NCI-H526 (cell line): Measurements from ENCODE around the gene CLIP3.
A peak's percentile ranks its signal among the peaks of the same experiment; 100 is the strongest.

Experiments
- DNase-seq, 2 experiments: peaks; one replicate each; lab custom pipeline; 2025; lab: John Stamatoyannopoulos, UW

CLIP3 gene

DNA sequence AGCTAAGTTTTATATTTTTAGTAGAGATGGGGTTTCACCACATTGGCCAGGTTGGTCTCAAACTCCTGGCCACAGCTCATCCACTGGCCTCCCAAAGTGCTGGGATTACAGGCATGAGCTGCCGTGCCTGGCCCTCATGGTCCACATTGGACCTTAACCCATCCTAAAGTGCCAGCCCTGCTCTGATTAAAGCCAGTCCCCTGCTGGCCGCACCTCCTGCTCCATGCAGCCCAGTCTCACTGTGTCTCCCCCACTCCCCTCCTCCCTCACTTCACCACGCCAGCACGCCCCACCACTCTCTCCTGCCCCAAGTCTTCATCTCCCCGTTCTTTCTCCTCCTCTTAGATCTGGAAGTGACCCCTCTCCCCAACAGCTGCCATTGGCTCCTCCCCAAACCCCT is 54.4 kb downstream of the CLIP3 start:
- no peak for DNase-seq

DNA sequence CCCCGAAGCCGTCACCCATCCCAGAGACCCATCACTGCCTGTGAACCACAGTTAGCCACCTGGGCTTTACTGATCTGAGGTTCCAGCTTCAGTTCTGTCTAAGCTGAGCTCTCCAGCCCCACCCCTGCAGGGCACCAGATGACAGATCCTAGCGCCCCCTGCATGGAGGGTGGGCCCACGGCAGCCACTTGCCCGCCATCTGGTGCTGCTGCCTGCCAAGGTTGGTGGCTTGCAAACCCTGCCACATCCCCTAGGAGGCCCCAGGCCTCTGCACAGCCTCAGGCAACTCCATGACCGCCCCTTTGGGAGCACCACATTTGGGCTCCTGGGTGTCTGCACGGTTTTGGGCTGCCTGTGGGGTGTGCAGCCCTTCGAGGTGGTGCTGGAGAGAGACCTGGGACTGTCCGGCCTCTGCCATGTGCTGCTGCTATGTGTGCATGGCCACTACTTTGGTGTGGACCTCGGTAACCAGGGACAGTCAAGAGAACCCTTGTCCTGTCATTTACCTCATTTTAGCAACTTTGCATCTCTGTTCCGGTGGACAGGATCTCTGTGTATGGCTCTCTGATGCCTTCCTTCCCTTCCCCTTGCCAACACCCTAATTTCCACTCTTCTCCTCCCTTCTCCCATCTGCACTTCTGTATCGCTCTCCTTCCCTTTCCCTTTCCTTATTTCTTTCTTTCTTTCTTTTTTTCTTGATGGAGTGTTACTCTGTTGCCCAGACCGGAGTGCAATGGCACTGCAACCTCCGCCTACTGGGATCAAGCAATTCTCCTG is 55.0 kb downstream of the CLIP3 start:
- peak; percentile 30 to 69 for DNase-seq

DNA sequence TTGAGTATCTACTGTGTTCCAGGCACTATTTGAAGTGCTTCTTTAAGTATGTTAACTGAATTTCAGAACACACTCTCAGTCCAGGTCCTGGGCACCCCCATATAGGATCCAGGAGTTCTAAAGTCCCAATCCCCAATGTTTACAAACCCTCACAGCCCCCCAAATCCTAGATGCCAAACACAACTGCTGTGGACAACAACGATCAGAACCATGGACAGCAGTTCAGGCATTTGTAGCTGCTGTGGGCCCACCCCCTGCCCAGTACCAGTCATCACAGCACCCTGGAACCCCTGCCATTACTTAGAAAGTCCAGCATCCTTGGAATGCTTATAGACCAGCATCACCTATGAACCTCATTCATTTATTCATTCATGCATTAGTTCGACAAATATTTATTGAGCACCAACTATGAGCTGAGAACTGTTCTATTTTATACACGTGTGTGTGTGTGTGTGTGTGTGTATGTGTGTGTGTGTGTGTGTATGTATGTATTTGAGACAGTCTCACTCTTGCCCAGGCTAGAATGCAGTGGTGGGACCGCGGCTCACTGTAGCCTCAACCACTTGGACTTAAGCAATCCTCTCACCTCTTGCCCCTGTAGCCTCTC is 57.0 kb downstream of the CLIP3 start:
- no peak for DNase-seq

DNA sequence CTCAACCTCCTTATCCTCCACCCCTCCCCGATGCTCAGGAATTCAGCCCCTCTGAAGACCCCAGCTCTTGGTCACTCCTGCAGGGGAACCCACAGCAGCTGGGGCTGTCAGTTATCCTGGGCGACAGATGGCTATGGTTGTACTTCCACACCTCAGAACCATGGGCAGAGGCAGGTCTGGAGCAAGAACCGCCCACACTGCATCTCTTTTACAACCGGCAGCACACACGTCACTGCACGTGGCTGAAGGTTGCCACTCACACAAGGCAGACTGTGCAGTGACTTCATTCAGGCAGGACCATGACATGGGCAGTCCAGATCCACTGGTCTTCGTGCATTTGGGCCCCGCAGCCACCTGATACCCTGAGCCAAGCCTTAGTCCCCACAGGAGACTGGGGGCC is 59.2 kb downstream of the CLIP3 start:
- DNase-seq = peak in 1 of 2 experiments; percentile 19

DNA sequence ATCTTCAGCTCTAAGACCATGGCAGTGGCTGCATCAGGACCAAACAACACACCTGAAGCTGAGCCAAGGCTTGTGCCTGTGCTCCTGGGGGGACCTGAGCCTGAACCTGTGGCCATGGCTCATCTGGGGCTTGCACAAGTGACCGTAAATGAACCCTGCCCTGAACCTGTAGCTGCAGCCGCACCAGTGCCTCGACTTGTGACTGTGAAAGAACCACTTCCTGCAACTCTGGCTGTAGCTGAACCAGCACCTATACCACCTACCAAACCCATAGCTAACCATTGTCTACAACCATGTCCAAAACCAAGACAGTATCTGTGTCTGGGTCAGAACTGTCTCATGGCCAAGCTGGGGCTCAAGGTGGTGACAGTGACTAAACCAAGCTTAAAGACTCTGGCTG is 65.9 kb downstream of the CLIP3 start:
- no peak for DNase-seq
